Activated CD4-positive, alpha-beta memory T cell treated with anti-CD3 and anti-CD28 coated beads, Interleukin-2, amount 10 ng/mL, durations not matched to agents 7 days and 5 days (primary cell): ENCODE measurements around the gene TAS2R10. TPM values are rescaled to one million over a fixed set of nuclear protein-coding genes. Genes with fewer than 3 reads are reported as not detected.

ENCODE experiments used
- CTCF ChIA-PET: fragments of 350-600 bp; sonication (Branson Sonifier 250); formaldehyde crosslinking; loops from one replicate; lab custom pipeline; 2021; ENCODE audit warnings: antibody characterized with exemption, inconsistent platforms; lab: Charles Lee
- POLR2A ChIA-PET: fragments of 350-600 bp; sonication (Branson Sonifier 250); formaldehyde crosslinking; loops from one replicate; lab custom pipeline; 2021; ENCODE audit warnings: antibody characterized with exemption; lab: Charles Lee
- DNase-seq: peaks from one replicate; pipeline ENCODE4 v3.0.0-alpha.2; 2020
- H3K27ac Mint-ChIP-seq: one replicate; pipeline ENCODE4 v1.8.0; 2021; ENCODE audit warnings: mild to moderate bottlenecking, mixed read lengths
- H3K27me3 Mint-ChIP-seq: one replicate; pipeline ENCODE4 v1.8.0; 2021; ENCODE audit warnings: mixed read lengths
- H3K36me3 Mint-ChIP-seq: one replicate; pipeline ENCODE4 v1.8.0; 2021; ENCODE audit warnings: low read depth, mixed read lengths
- H3K4me1 Mint-ChIP-seq: one replicate; pipeline ENCODE4 v1.8.0; 2021; ENCODE audit warnings: mixed read lengths
- H3K4me3 Mint-ChIP-seq: one replicate; pipeline ENCODE4 v1.8.0; 2021; ENCODE audit warnings: mild to moderate bottlenecking, mixed read lengths
- H3K9me3 Mint-ChIP-seq: one replicate; pipeline ENCODE4 v1.8.0; 2021; ENCODE audit warnings: mixed read lengths
- total RNA-seq, 2 experiments: library from RNA; stranded (reverse); gene quantifications; one replicate each; pipeline ENCODE4 v1.2.3, GENCODE V29; 2021

Gene TAS2R10, protein sequence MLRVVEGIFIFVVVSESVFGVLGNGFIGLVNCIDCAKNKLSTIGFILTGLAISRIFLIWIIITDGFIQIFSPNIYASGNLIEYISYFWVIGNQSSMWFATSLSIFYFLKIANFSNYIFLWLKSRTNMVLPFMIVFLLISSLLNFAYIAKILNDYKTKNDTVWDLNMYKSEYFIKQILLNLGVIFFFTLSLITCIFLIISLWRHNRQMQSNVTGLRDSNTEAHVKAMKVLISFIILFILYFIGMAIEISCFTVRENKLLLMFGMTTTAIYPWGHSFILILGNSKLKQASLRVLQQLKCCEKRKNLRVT
- total RNA-seq = under 1 TPM; 0.30 to 0.35 TPM

GRCh38 chr12:10826258-10826657 lies at the start of gene TAS2R10:
Gene TAS2R10, minus strand, starts transcription at chr12:10826358. Its CDS starts 89 bp downstream, at chr12:10826269.
- no peak within 1 kb of the TSS for H3K4me3 Mint-ChIP-seq
- POLR2A ChIA-PET = no interaction called here

GRCh38 chr12:10873378-10873777 lies 47.2 kb upstream of the TAS2R10 start:
- POLR2A ChIA-PET = no interaction called here
- Mint-ChIP-seq H3K4me3 (no peak overlapping the region), H3K27me3 (no peaks in the 10 kb centered on the region), H3K36me3 (peaks cover 14% of the 10 kb centered on the region), H3K4me1 (no peaks in the 10 kb centered on the region), H3K27ac (no peak overlapping the region), H3K9me3 (peaks cover 2% of the 10 kb centered on the region)
- CTCF ChIA-PET = interaction anchor here (1.1 kb wide), 1 partner anchor 326 kb away, joined by 3 read pairs; no protein-coding TSS in a partner anchor
- no peak for DNase-seq

More at GRCh38 chr12:10826258-10826657, at the start of gene TAS2R10:
- H3K36me3 Mint-ChIP-seq = no peaks in the 10 kb centered on the region
- DNase-seq = no peak
- CTCF ChIA-PET = no interaction called here
- H3K9me3 Mint-ChIP-seq = no peaks in the 10 kb centered on the region
- H3K27me3 Mint-ChIP-seq = no peaks in the 10 kb centered on the region
- no peaks in the 10 kb centered on the region for H3K4me1 Mint-ChIP-seq
- no peak within 1 kb of the TSS for H3K27ac Mint-ChIP-seq

- POLR2A ChIA-PET = no interaction called here
- Mint-ChIP-seq H3K27ac (no peak overlapping the region), H3K36me3 (no peaks in the 10 kb centered on the region), H3K4me1 (no peaks in the 10 kb centered on the region), H3K27me3 (no peaks in the 10 kb centered on the region), H3K4me3 (no peak overlapping the region), H3K9me3 (no peaks in the 10 kb centered on the region)
- CTCF ChIA-PET = no interaction called here
- DNase-seq = no peak
Measured at GRCh38 chr12:10867381-10867780, 41.2 kb upstream of the TAS2R10 start.

- ChIA-PET POLR2A (no interaction called here), CTCF (no interaction called here)
- H3K36me3 Mint-ChIP-seq = peaks cover 2% of the 10 kb centered on the region
Measured at GRCh38 chr12:10863512-10864218, 37.5 kb upstream of the TAS2R10 start.

GRCh38 chr12:10861366-10861765 lies 35.2 kb upstream of the TAS2R10 start:
- CTCF ChIA-PET = no interaction called here
- DNase-seq = no peak
- Mint-ChIP-seq H3K9me3 (peaks cover 30% of the 10 kb centered on the region), H3K27ac (no peak overlapping the region), H3K27me3 (no peaks in the 10 kb centered on the region), H3K4me1 (no peaks in the 10 kb centered on the region), H3K4me3 (no peak overlapping the region), H3K36me3 (peaks cover 14% of the 10 kb centered on the region)
- POLR2A ChIA-PET = no interaction called here

More at GRCh38 chr12:10863512-10864218, 37.5 kb upstream of the TAS2R10 start:
- Mint-ChIP-seq H3K27ac (no peak overlapping the region), H3K4me3 (no peak overlapping the region), H3K27me3 (no peaks in the 10 kb centered on the region), H3K9me3 (peaks cover 12% of the 10 kb centered on the region), H3K4me1 (no peaks in the 10 kb centered on the region)
- DNase-seq = no peak

DNA sequence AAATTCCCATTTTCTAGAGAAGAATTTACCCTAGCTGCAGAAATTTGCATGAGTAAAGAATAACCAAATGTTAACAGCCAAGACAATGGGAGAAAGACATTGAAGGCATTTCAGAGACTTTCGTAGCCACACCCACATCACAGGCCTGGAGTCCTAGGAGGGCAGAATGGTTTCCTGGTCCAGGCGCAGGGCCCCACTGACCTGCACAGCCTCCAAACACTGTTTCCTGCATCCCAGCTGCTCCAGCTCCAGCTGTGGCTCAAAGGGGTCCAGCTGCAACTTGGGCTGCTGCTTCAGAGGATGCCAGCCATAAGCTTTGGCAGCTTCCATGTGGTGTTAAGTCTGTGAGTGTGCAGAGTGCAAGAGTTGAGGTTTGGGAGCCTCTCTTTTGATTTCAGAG lies 29.6 kb upstream of the TAS2R10 start:
- H3K27me3 Mint-ChIP-seq = no peaks in the 10 kb centered on the region
- no peak overlapping the region for H3K27ac Mint-ChIP-seq
- ChIA-PET CTCF (no interaction called here), POLR2A (no interaction called here)
- no peak for DNase-seq
- H3K4me1 Mint-ChIP-seq = peaks cover 15% of the 10 kb centered on the region
- no peak overlapping the region for H3K4me3 Mint-ChIP-seq
- peaks cover 30% of the 10 kb centered on the region for H3K36me3 Mint-ChIP-seq
- H3K9me3 Mint-ChIP-seq = peaks cover 38% of the 10 kb centered on the region

- CTCF ChIA-PET = no interaction called here
- Mint-ChIP-seq H3K4me3 (no peak overlapping the region), H3K36me3 (peaks cover 30% of the 10 kb centered on the region), H3K9me3 (peaks cover 31% of the 10 kb centered on the region), H3K4me1 (peaks cover 35% of the 10 kb centered on the region), H3K27ac (no peak overlapping the region), H3K27me3 (no peaks in the 10 kb centered on the region)
- POLR2A ChIA-PET = no interaction called here
- no peak for DNase-seq
Measured at GRCh38 chr12:10853776-10854175, 27.6 kb upstream of the TAS2R10 start.

- Mint-ChIP-seq H3K27ac (no peak overlapping the region), H3K36me3 (peaks cover 21% of the 10 kb centered on the region), H3K4me1 (peaks cover 38% of the 10 kb centered on the region), H3K9me3 (peaks cover 11% of the 10 kb centered on the region), H3K4me3 (no peak overlapping the region), H3K27me3 (no peaks in the 10 kb centered on the region)
- ChIA-PET CTCF (interaction anchor here (0.5 kb wide), 1 partner anchor 1113 kb away, joined by 3 read pairs; no protein-coding TSS in a partner anchor), POLR2A (interaction anchor here (0.9 kb wide), 1 partner anchor 320 kb away, joined by 4 read pairs; no protein-coding TSS in a partner anchor)
- DNase-seq = no peak
Measured at GRCh38 chr12:10851243-10851858, 25.2 kb upstream of the TAS2R10 start.

GRCh38 chr12:10849425-10849878 lies 23.3 kb upstream of the TAS2R10 start, which contains the start of gene PRR4:
Gene PRR4, minus strand, starts transcription at chr12:10849475. Its CDS starts 38 bp downstream, at chr12:10849437.
- ChIA-PET POLR2A (interaction anchor here (1.4 kb wide), 1 partner anchor 322 kb away, joined by 12 read pairs; the partner anchor contains the start of gene SMIM10L1), CTCF (no interaction called here)
- Mint-ChIP-seq H3K27me3 (no peaks in the 10 kb centered on the region), H3K9me3 (peaks cover 3% of the 10 kb centered on the region), H3K4me3 (no peak within 1 kb of the TSS), H3K27ac (peak within 1 kb of the TSS; percentile 21), H3K36me3 (peaks cover 11% of the 10 kb centered on the region), H3K4me1 (peaks cover 38% of the 10 kb centered on the region)
- peak; percentile 60 for DNase-seq

DNA sequence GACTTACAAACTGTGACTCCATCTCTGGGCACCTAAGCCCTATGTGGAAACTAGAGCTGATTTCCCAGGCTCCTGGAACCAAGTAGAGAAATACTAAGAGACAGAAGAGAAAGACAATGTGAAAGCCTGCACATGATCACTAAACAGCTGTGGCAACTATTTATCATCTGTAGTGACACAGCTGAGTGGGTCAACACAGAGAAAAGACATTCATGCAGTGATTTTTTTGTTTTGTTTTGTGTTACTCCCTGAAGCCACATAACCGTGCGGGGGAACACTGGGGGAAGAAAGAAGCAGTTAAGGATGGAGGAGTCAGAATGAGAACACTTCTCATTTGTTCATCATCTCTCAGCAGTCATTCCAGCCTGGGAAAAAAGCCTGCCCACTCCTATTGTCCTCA lies 21.6 kb upstream of the TAS2R10 start:
- POLR2A ChIA-PET = no interaction called here

GRCh38 chr12:10842862-10843261 lies 16.7 kb upstream of the TAS2R10 start:
- ChIA-PET POLR2A (no interaction called here), CTCF (no interaction called here)
- no peaks in the 10 kb centered on the region for H3K27me3 Mint-ChIP-seq
- no peaks in the 10 kb centered on the region for H3K9me3 Mint-ChIP-seq
- H3K27ac Mint-ChIP-seq = no peak overlapping the region
- no peaks in the 10 kb centered on the region for H3K4me1 Mint-ChIP-seq
- H3K36me3 Mint-ChIP-seq = peaks cover 3% of the 10 kb centered on the region
- H3K4me3 Mint-ChIP-seq = no peak overlapping the region
- DNase-seq = no peak

More for the DNA sequence above, 21.6 kb upstream of the TAS2R10 start:
- H3K4me1 Mint-ChIP-seq = peaks cover 38% of the 10 kb centered on the region
- H3K27me3 Mint-ChIP-seq = no peaks in the 10 kb centered on the region
- DNase-seq = no peak
- H3K9me3 Mint-ChIP-seq = peaks cover under 1% of the 10 kb centered on the region
- H3K4me3 Mint-ChIP-seq = no peak overlapping the region
- CTCF ChIA-PET = no interaction called here
- no peak overlapping the region for H3K27ac Mint-ChIP-seq
- H3K36me3 Mint-ChIP-seq = peaks cover 11% of the 10 kb centered on the region

DNA sequence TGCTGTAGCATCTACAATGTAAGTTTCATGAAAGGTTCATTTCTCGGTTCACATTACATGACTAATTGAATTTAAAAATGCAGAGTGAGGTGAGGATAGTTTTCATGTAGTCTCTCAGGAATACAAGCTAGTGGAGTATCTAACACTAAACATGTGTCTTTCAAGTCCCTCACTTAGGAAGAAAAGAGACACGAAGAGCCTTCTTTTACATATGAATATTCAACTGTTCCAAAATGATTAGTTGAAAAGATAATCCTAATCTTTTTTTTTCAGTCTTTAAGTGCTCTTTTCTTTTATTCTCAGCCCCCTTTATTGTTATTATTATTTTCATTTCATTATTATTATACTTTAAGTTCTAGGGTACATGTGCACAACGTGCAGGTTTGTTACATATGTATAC lies 12.3 kb upstream of the TAS2R10 start:
- Mint-ChIP-seq H3K27me3 (no peaks in the 10 kb centered on the region), H3K9me3 (no peaks in the 10 kb centered on the region), H3K4me1 (no peaks in the 10 kb centered on the region), H3K36me3 (no peaks in the 10 kb centered on the region), H3K27ac (no peak overlapping the region), H3K4me3 (no peak overlapping the region)
- no peak for DNase-seq
- CTCF ChIA-PET = no interaction called here
- POLR2A ChIA-PET = no interaction called here

- Mint-ChIP-seq H3K27ac (no peak overlapping the region), H3K4me3 (no peak overlapping the region)
- POLR2A ChIA-PET = no interaction called here
Measured at GRCh38 chr12:10829994-10830393, 3.8 kb upstream of the TAS2R10 start.

More at GRCh38 chr12:10829994-10830393, 3.8 kb upstream of the TAS2R10 start:
- Mint-ChIP-seq H3K4me1 (no peaks in the 10 kb centered on the region), H3K9me3 (no peaks in the 10 kb centered on the region), H3K36me3 (no peaks in the 10 kb centered on the region), H3K27me3 (no peaks in the 10 kb centered on the region)
- CTCF ChIA-PET = no interaction called here
- DNase-seq = no peak
